Stimulated activated CD8-positive, alpha-beta memory T cell treated with anti-CD3 and anti-CD28 coated beads, Interleukin-15, amount 100 ng/mL, for 4 hours (primary cell): Measurements from ENCODE around the gene HOXB3.
"Not testable (repeated sequence)": the region's sequence is repeated elsewhere in the genome, so short reads cannot be mapped to it uniquely, and the experiment has no call there.

Experiments used
- DNase-seq, 2 donors: peaks; one replicate each; pipeline ENCODE4 v3.0.0-alpha.2; 2020; ENCODE audit warnings: low read depth in 2 of 2

HOXB3 gene

DNA sequence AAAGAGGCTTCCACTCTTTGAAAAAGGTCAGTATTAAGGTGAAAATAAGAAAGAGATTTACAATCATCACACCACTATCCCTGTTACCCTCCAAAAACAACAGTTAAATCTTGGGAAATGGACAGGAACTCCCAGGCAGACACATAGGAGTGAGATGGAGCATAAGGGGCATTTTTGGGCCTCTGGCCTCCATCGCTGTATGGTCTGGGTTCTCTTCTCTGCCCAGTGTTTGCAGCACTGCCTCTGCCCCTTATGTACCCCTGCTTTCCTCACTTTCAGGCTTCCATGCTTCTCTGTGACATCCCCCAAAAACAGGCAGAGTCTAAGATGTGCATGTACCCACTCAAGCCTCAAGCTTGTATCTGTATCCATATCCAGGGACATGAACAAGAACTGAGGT lies 44.5 kb downstream of the HOXB3 start:
- DNase-seq: no peak

- DNase-seq: no peak
Observed at GRCh38 chr17:48545022-48545375, 45.0 kb downstream of the HOXB3 start, which contains the start of gene HOXB2. Gene HOXB2, minus strand, starts transcription at chr17:48545109. Its CDS starts 198 bp downstream, at chr17:48544911.

GRCh38 chr17:48544349-48545021 lies 45.6 kb downstream of the HOXB3 start:
- no peak for DNase-seq

DNA sequence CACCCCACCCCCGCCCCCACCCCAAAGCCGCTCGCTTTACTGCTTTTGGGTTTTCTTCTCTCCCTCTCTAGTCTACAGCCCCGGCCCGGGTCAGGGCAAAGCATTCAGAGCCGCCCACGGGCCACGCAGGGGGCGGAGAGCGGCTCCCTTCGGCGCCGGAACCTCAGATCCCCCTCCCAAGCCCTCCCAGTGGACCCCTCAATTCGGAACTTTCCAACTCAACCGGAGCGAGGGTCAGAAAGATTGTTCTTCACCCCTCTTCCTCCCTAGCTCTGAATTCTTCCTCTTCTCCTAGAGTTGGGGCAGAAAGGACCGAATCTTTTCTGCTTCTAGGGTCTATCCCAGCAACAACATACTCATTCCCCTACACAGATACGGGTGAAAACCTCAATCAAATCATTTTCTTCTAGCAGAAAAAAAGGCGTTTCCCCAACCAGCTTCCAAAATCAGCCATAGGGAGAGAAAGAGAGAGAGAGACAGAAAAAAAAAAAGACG lies 46.1 kb downstream of the HOXB3 start:
- DNase-seq: no peak

DNA sequence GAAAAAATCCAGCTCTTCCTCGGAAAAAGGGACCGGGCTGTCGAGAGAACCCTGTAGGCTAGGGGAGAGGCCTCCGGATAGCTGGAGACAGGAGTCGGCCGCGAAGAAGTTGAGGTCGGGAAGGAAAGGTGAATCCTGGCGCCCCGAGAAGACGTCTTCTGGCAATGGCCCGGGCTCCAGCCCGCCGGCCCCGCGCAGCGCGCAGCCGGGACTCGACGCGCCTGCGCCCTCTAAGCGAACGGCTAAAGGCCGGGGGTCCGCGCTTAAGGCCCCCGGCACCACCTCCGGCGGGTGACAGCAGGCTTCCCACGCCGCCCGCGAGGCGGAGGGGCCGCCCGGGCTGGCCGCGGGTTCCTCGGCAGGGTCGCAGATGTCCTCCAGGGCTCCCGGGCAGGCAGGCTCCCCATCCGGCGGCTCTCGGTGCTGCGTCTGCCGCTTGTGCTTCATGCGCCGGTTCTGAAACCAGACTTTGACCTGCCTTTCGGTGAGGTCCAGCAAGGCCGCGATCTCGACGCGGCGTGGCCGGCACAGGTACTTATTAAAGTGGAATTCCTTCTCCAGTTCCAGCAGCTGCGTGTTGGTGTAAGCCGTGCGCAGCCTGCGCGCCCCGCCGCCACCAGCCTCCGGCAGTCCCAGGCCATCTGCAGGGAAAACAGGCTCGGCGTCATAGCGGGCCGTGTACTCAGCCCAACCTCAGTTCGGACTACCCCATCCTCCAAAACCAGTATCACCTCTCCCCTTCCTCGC lies 46.8 kb downstream of the HOXB3 start:
- no peak for DNase-seq

DNA sequence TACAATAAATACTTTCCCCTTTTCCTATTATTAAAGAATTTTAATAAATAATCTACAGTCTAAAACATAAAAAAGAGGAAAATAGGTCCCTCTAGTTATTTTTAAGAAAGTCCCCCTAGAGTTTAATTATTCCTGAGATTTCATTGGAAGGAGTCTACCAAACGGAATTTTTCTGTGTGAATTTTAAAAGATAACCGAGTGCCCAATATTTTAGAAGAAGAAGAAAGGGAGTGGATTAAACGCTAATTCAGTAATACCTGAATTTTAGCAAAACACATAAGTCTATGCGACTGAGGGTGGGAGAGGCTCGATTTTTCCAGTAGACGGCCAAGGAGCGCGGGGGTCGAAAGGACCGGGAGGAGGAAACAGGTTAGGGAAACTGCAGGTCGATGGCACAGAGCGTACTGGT lies 47.3 kb downstream of the HOXB3 start:
- no peak for DNase-seq

- DNase-seq: no peak
Observed at GRCh38 chr17:48542114-48542656, 47.9 kb downstream of the HOXB3 start.

DNA sequence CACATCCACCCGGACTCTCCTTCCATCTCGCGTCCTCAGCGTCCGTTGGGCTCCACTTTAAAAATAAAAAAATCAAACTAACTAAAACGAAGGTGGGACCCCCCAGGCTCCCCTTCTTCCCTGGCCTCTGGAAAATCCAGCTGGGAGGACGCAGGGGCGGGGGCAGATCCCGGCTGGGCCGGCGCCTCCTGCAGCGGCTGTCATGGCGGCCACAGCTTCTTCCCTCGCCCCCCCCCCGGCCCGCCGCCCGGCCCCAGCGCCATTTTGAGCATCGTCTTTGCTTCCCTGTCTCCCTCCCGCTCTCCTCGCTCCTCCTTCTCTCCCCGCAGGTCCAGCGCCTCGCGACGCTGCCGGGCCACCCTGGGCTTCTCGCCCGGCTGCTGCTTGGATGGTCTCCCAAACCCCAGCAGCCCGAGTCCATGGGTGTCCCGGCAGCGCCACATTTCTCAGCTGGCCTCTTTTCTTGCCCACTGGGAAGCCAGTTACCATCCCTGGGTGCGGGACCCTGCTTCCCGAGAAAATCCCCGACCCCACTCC lies 48.4 kb downstream of the HOXB3 start:
- DNase-seq: no peak

DNA sequence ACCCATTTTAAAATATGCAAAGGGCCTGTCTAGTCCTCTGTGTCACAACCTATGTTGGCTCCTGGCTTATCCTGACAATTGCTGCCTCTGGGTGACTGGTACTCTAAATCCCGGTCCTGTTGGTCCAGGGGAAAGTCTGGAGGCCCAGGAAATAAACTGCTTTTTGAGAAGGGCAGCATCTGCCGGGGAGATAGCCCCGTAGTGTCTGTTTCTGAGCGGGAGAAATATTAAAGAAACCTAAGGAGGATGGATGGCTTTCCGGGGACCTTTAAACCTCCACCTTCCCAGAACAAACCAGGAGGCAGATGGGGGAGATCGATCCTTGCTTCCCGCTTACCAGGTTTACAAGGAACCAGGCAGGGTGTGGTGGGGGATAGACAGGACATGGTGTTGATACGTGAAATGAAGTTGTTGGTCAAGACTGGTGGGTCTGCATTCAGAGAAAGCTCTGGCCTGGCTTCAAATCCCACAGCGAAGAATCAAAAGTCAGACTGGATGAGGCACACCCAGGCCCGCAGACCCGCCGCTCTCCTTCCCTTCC lies 48.9 kb downstream of the HOXB3 start:
- no peak for DNase-seq

DNA sequence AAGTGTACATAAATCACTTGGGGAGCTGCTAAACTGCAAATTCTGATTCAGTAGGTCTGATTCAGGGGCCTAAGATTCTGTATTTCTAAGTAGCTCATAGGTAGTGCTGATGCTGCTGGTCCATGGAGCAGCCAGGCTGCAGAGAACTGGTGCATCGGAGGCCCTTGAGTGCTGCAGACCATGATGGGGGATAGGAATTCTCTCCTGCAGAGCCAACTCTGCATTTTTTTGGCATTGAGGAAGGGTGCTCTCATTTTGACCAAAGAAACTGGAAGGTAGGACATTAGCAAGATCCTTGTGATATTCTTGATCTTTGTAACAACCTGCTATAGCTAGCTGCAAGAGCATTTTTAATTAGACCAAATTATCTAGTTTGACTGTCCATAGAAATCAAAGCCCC lies 49.8 kb downstream of the HOXB3 start:
- DNase-seq: no peak

DNA sequence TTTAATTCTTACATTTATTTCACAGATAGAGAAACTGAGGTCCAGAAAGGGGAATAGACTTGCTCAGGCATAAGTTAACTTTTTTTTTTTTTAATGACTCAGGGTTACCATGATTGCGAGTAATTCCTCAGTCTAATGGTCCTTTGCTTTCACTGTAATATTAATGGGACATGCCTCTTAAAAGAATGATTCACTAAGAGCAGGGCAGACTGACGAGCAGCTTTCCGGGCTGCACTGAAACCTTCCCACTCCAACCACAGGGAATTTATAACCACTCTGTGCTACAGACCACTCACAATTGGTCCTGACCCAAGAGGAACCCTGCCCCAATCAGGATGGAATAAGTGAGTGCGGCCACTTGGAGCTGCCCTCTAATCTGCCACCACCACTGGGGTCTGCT lies 50.9 kb downstream of the HOXB3 start:
- no peak for DNase-seq

DNA sequence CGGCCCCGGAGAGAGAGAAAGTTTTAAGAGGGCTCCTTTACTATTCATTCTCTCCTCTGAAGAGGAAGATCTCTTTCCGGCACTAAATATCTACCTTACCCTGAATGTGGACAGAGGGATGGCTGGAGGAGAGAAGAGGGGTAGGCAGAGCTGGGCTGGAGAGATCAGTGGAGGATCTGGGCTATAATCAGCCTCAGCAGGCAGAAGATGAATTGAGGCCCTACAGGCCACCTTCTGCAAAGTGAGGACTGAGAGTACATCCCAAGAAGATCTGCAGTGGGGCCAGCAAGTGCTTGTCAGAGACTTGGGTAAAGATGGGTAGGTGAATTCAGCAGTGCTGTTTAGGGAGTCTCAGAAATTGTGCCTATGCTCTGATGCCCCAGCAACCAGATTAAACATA lies 52.7 kb downstream of the HOXB3 start:
- DNase-seq: no peak

- not testable (repeated sequence) for DNase-seq
Observed at GRCh38 chr17:48535793-48536559, 54.1 kb downstream of the HOXB3 start.

- DNase-seq: no peak
Observed at GRCh38 chr17:48532261-48532660, 57.8 kb downstream of the HOXB3 start.

GRCh38 chr17:48530887-48531272 lies 59.2 kb downstream of the HOXB3 start, which contains the start of gene HOXB1:
Gene HOXB1, minus strand, starts transcription at chr17:48531011. Its CDS starts 107 bp downstream, at chr17:48530904.
- DNase-seq: no peak

- DNase-seq: no peak
Observed at GRCh38 chr17:48530208-48530886, 59.7 kb downstream of the HOXB3 start.

DNA sequence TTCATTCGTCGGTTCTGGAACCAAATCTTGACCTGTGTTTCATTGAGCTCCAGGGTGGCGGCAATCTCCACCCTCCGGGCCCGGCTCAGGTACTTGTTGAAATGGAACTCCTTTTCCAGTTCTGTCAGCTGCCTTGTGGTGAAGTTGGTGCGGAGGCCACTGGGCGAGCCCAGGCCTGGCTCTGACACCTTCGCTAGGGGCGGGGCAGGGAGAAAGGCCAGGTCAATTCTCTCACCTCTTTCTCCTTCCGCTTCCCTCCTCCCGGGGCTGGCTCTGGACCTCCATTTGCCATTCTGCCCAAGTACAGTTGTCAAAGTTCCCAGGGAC lies 60.4 kb downstream of the HOXB3 start:
- DNase-seq: no peak

- no peak for DNase-seq
Observed at GRCh38 chr17:48528936-48529682, 60.9 kb downstream of the HOXB3 start.

- DNase-seq: no peak
Observed at GRCh38 chr17:48528153-48528935, 61.7 kb downstream of the HOXB3 start.

DNA sequence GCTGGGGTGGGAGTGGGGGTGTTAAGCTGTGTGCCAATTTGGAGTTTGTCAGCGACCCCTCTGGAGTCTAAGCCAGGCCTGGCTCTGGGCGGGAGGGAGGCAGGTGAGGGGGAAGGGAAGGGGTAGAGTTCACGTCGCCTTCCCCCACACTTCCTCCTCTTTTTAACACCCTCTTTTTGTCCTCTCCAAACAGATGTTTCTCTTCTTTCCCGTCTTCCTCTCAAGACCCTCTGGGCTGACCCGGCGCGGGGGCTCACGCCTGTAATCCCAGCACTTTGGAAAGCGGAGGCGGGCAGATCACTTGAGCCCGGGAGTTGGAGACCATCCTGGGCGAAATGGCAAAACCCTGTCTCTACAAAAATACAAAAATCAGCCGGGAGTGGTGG lies 62.5 kb downstream of the HOXB3 start:
- no peak for DNase-seq
